22Rv1 (cell line): ENCODE data around the gene HSD17B14.
"Not testable (repeated sequence)": the region's sequence is repeated elsewhere in the genome, so short reads cannot be mapped to it uniquely, and the experiment has no call there.

Experiments used
- CTCF ChIP-seq: fragments of 450-650 bp; IDR thresholded peaks from 2 replicates; pipeline ENCODE4 v1.5.1; 2017; ENCODE audit warnings: mild to moderate bottlenecking
- ZFX ChIP-seq: fragments of 450-650 bp; IDR thresholded peaks from 2 replicates; pipeline ENCODE4 v1.6.1; 2017; ENCODE audit warnings: antibody characterized with exemption, borderline replicate concordance

- TF ChIP-seq CTCF, ZFX: not testable (repeated sequence)
These were observed 40.0 kb upstream of the HSD17B14 start for GRCh38 chr19:48876043-48876981.
